M059J (cell line): ENCODE data around the gene CATSPERZ. TPM values are rescaled to one million over a fixed set of nuclear protein-coding genes. Genes with fewer than 3 reads are reported as not detected.

ENCODE experiments used
- DNase-seq: peaks from one replicate; pipeline ENCODE4 v3.0.0-alpha.2; 2012; ENCODE audit warnings: low read depth
- total RNA-seq: library from RNA; depleted of rRNA; stranded (reverse); fragments of >200 nt; shearing (Covaris generic); gene quantifications from 2 replicates; pipeline ENCODE4 v1.2.3, GENCODE V29; 2014; rRNA removed

Gene CATSPERZ
- total RNA-seq, 1 experiment from 2014 or later, result not detected

- no peak for DNase-seq
These were observed 41.3 kb downstream of the CATSPERZ start for GRCh38 chr11:64341429-64341828.

GRCh38 chr11:64341851-64342791, 42.0 kb downstream of the CATSPERZ start:
- DNase-seq, result peak; percentile 83

- DNase-seq, result no peak
These were observed 42.9 kb downstream of the CATSPERZ start for GRCh38 chr11:64342869-64343745.

GRCh38 chr11:64343767-64344559, 43.8 kb downstream of the CATSPERZ start:
- no peak for DNase-seq

- DNase-seq, result no peak
These were observed 44.6 kb downstream of the CATSPERZ start for GRCh38 chr11:64344787-64345186.

GRCh38 chr11:64347193-64347867, 47.2 kb downstream of the CATSPERZ start:
- DNase-seq, result peak; percentile 16

- peak; percentile 30 for DNase-seq
These were observed 48.3 kb downstream of the CATSPERZ start for GRCh38 chr11:64348383-64349024.

GRCh38 chr11:64349025-64349387, 48.8 kb downstream of the CATSPERZ start:
- DNase-seq, result no peak

- DNase-seq, result no peak
These were observed 49.2 kb downstream of the CATSPERZ start for GRCh38 chr11:64349404-64349803.

GRCh38 chr11:64351136-64351631, 51.0 kb downstream of the CATSPERZ start:
- DNase-seq, result no peak

GRCh38 chr11:64352099-64352994, 52.2 kb downstream of the CATSPERZ start:
- no peak for DNase-seq

- no peak for DNase-seq
These were observed 53.0 kb downstream of the CATSPERZ start for GRCh38 chr11:64352995-64353714.

GRCh38 chr11:64353715-64354506, 53.8 kb downstream of the CATSPERZ start:
- no peak for DNase-seq

Other genes with a start within 250 kb of the CATSPERZ start
- gene MACROD1, start 134.2 kb upstream of the CATSPERZ start, total RNA-seq, result 3.8 and 10.3 TPM in 2 replicates
- gene STIP1, start 114.2 kb upstream of the CATSPERZ start, total RNA-seq, result 244 and 310 TPM in 2 replicates
- gene FERMT3, start 93.6 kb upstream of the CATSPERZ start, total RNA-seq, result 0.20 TPM in 1 of 2 replicates, not detected in the other
- gene TRPT1, start 74.2 kb upstream of the CATSPERZ start, total RNA-seq, result 55.9 and 59.8 TPM in 2 replicates
- 74.7 and 79.3 TPM in 2 replicates for gene NUDT22, start 74.1 kb upstream of the CATSPERZ start, total RNA-seq
- 20.6 and 23.7 TPM in 2 replicates for gene DNAJC4, start 69.8 kb upstream of the CATSPERZ start, total RNA-seq
- 29.8 and 36.1 TPM in 2 replicates for gene VEGFB, start 65.8 kb upstream of the CATSPERZ start, total RNA-seq
- gene FKBP2, start 59.3 kb upstream of the CATSPERZ start, total RNA-seq, result 100 and 104 TPM in 2 replicates
- gene PPP1R14B, start 53.4 kb upstream of the CATSPERZ start, total RNA-seq, result 248 and 263 TPM in 2 replicates
- gene PLCB3, start 48.8 kb upstream of the CATSPERZ start, total RNA-seq, result 24.0 and 42.3 TPM in 2 replicates
- 148 and 163 TPM in 2 replicates for gene BAD, start 15.7 kb upstream of the CATSPERZ start, total RNA-seq
- gene GPR137, start 14.5 kb upstream of the CATSPERZ start, total RNA-seq, result 32.7 and 39.5 TPM in 2 replicates
- 0.10 TPM in 1 of 2 replicates, not detected in the other for gene KCNK4, start 9.1 kb upstream of the CATSPERZ start, total RNA-seq
- gene ESRRA, start 5.2 kb downstream of the CATSPERZ start, total RNA-seq, result 15.5 and 35.2 TPM in 2 replicates
- gene TRMT112, start 17.2 kb downstream of the CATSPERZ start, total RNA-seq, result 378 and 452 TPM in 2 replicates
- gene PRDX5, start 17.8 kb downstream of the CATSPERZ start, total RNA-seq, result 229 and 260 TPM in 2 replicates
- 0.07 and 3.9 TPM in 2 replicates for gene CCDC88B, start 39.8 kb downstream of the CATSPERZ start, total RNA-seq
- 26.9 and 41.8 TPM in 2 replicates for gene RPS6KA4, start 58.8 kb downstream of the CATSPERZ start, total RNA-seq